Fibroblast of mammary gland (primary cell): ENCODE measurements around the gene GRK5.

Experiments used
- DNase-seq: peaks from one replicate; pipeline ENCODE4 v3.0.0-alpha.2; 2010; ENCODE audit warnings: low read depth
- H3K4me3 ChIP-seq: 2 replicates; pipeline ENCODE4 v1.5.1; 2011; ENCODE audit warnings: low read depth, mild to moderate bottlenecking, low read length, moderate library complexity; ENCODE audit not compliant: control insufficient read depth
- CTCF ChIP-seq: conservative IDR thresholded peaks from 2 replicates; pipeline ENCODE4 v1.5.1; 2011; ENCODE audit warnings: low read depth, low read length, inconsistent platforms; ENCODE audit not compliant: control insufficient read depth, insufficient read depth

GRK5 gene

GRCh38 chr10:119316729-119317097, 109.3 kb downstream of the GRK5 start:
- TF ChIP-seq CTCF, result no peak
- H3K4me3 ChIP-seq, result no peak overlapping the region
- peak; percentile 74 for DNase-seq

DNA sequence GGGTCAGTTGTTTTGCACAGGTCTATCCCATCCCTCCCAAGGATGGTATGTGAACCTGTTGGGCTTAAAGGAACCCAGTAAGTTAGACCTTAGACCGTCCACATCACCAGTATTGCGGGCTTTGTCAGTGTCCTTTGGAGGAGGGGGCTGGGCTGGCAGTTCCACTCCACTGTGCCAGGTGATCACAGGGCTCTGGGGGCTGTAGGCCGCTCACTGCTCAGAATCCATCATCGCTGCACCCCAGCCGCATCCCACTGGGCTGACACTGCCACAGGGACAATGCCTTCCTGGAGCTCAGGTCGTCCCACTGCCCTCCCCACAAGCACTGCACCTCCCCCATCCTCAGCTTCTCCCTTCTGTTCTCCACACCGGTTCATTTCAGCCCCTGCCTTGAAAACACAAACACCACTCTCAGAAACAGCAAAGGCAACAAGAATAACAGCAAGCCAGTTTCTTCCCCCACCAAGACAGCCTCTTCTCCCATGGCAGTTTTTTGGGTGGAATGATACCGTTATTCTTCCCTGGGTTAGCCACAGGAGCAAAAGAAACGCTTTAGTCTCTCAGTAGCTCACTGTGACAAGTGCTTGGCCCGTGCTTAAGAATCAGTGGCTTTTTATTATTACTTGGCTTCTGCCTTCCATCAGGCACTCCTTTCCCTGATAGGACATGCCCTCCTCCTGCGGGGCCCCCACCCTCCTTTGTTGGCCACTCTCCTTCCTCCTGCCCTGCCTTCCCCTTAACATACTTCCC, 111.2 kb downstream of the GRK5 start:
- H3K4me3 ChIP-seq, result no peak overlapping the region
- DNase-seq, result no peak
- no peak for TF ChIP-seq CTCF

DNA sequence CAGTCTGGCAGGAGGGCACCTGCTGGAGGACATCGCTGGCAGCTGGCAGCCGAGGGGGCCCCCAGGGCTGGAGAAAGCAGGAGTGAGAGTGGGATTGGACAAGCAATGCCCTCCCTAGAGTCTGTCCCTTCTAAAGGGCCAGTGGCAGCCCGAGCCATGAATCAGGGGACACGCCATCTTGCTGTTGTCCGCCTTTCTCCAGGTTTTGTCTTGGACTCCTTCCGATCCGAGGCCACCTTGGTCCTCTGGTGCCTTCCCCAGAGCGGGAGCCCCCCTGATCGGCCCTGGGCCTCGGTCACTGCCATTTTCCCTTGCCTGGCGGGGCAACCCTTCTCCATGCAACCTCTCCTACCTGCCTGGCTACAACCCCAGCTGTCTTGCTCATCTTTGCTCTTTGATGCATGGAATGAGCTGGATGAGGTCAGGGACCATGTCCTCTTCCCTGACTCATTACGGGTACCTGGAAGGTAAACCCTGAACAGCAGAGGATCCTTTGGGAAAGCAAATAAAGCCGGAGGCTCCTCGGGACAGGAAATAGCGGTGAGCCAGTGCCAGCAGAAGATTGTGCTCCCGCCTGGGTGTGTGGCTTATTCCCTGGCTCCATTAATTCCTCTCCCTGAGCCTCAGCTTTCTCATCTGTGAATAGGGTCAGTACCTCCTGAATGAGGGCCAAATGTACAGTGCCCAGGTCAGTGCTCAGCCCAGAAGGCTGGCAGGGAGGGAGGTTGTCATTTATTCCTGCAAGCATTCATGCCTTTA, 112.0 kb downstream of the GRK5 start:
- DNase-seq, result no peak
- no peak overlapping the region for H3K4me3 ChIP-seq
- TF ChIP-seq CTCF, result no peak

DNA sequence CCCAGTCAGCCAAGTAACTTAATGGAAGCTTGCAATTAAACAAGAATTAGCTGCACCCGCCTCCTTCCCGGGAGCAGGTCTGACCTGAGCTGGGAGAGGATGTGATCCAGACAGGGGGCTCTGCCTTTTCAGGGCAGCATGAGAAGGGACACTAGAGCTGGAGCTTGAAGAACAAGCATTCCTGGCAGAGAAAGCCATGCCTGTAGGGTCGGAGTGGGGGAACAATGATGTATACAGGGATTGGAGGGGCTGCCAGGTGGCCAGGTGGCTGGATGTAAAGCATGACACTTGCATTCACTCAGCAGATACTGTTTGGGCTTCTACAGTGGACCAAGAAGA, 112.5 kb downstream of the GRK5 start:
- no peak for DNase-seq

GRCh38 chr10:119320981-119321380, 113.6 kb downstream of the GRK5 start:
- no peak for DNase-seq
- H3K4me3 ChIP-seq, result no peak overlapping the region
- TF ChIP-seq CTCF, result no peak

More for the DNA sequence above, 112.5 kb downstream of the GRK5 start:
- no peak overlapping the region for H3K4me3 ChIP-seq
- no peak for TF ChIP-seq CTCF

- no peak overlapping the region for H3K4me3 ChIP-seq
- no peak for TF ChIP-seq CTCF
- no peak for DNase-seq
These were observed 116.0 kb downstream of the GRK5 start for GRCh38 chr10:119323085-119324016.
